CD14-positive monocyte (primary cell): Measurements from ENCODE around the gene RNF40. TPM values are rescaled to one million over a fixed set of nuclear protein-coding genes. Genes with fewer than 3 reads are reported as not detected.
A peak's percentile ranks its signal among the peaks of the same experiment; 100 is the strongest.

Experiments
- DNase-seq, 3 donors: peaks; one replicate each; pipeline ENCODE4 v3.0.0-alpha.2; 2011 to 2022
- H2AFZ ChIP-seq: 2 replicates; pipeline ENCODE4 v1.6.0; 2012; ENCODE audit warnings: mild to moderate bottlenecking, low read depth, low read length, inconsistent platforms; ENCODE audit not compliant: insufficient read depth, poor library complexity, severe bottlenecking
- H3K27ac ChIP-seq, 2 donors: 1 replicate in 1 of 2; 2 replicates in 1 of 2; pipeline ENCODE4 v1.5.1; 2012 to 2013; ENCODE audit warnings: low read length in 2 of 2, control low read depth in 1 of 2, inconsistent platforms in 1 of 2, low read depth in 1 of 2, mild to moderate bottlenecking in 1 of 2
- H3K27me3 ChIP-seq, 2 donors: one replicate each; pipeline versions ENCODE4 v1.6.0 to v1.6.1; 2011 to 2013; ENCODE audit warnings: low read length in 2 of 2; ENCODE audit not compliant: control insufficient read depth in 2 of 2, insufficient read depth in 2 of 2
- H3K36me3 ChIP-seq, 2 donors: replicated peaks in 1 of 2; 1 replicate in 1 of 2; 2 replicates in 1 of 2; pipeline versions ENCODE4 v1.5.1 to v1.6.1; 2012 to 2013; ENCODE audit warnings: low read length in 2 of 2, control low read depth in 1 of 2, inconsistent platforms in 1 of 2, mild to moderate bottlenecking in 1 of 2; ENCODE audit not compliant: insufficient read depth in 2 of 2, control insufficient read depth in 1 of 2
- H3K4me1 ChIP-seq, 2 donors: 1 replicate in 1 of 2; 2 replicates in 1 of 2; pipeline versions ENCODE4 v1.5.1 to v1.6.1; 2012 to 2013; ENCODE audit warnings: low read length in 2 of 2, control low read depth in 1 of 2, inconsistent platforms in 1 of 2, mild to moderate bottlenecking in 1 of 2, moderate library complexity in 1 of 2; ENCODE audit not compliant: insufficient read depth in 2 of 2, control insufficient read depth in 1 of 2
- H3K4me2 ChIP-seq: replicated peaks from 2 replicates; pipeline ENCODE3; 2012; ENCODE audit warnings: low read length, moderate library complexity, mild to moderate bottlenecking; ENCODE audit not compliant: poor library complexity, severe bottlenecking; ENCODE audit errors: extremely low read depth
- H3K4me3 ChIP-seq, 3 experiments: fragments of 200-600 bp in 1 of 3; sonication (generic) in 1 of 3; replicated peaks in 1 of 3; 1 replicate in 2 of 3; 2 replicates in 1 of 3; pipeline ENCODE4 v1.5.1; 2011 to 2013; ENCODE audit warnings: low read length in 3 of 3, mild to moderate bottlenecking in 3 of 3, control low read depth in 2 of 3, low read depth in 2 of 3, inconsistent platforms in 1 of 3, moderate library complexity in 1 of 3
- H3K79me2 ChIP-seq: 2 replicates; pipeline ENCODE4 v1.6.0; 2012; ENCODE audit warnings: mild to moderate bottlenecking, control low read depth, inconsistent platforms, low read length, moderate library complexity; ENCODE audit not compliant: insufficient read depth
- H3K9ac ChIP-seq: 2 replicates; pipeline ENCODE4 v1.6.0; 2017; ENCODE audit warnings: low read length, mild to moderate bottlenecking; ENCODE audit not compliant: insufficient read depth, poor library complexity, severe bottlenecking
- H3K9me3 ChIP-seq, 2 donors: replicated peaks in 1 of 2; 1 replicate in 1 of 2; 2 replicates in 1 of 2; pipeline versions ENCODE4 v1.5.1 to v1.6.1; 2012 to 2013; ENCODE audit warnings: low read length in 2 of 2, control low read depth in 1 of 2; ENCODE audit not compliant: control insufficient read depth in 1 of 2, insufficient read depth in 1 of 2
- H4K20me1 ChIP-seq: 2 replicates; pipeline ENCODE4 v1.6.0; 2012; ENCODE audit warnings: mild to moderate bottlenecking, low read length, control low read depth, moderate library complexity; ENCODE audit not compliant: insufficient read depth
- H3K27ac Mint-ChIP-seq, 7 donors: one replicate each; pipeline ENCODE4 v1.8.0; 2020; ENCODE audit warnings: mild to moderate bottlenecking in 7 of 7, mixed read lengths in 7 of 7, moderate library complexity in 6 of 7, inconsistent platforms in 2 of 7
- H3K27me3 Mint-ChIP-seq, 3 donors: one replicate each; pipeline ENCODE4 v1.8.0; 2021 to 2022; ENCODE audit warnings: low read depth in 3 of 3, mild to moderate bottlenecking in 3 of 3, mixed read lengths in 3 of 3, moderate library complexity in 3 of 3, inconsistent platforms in 1 of 3
- H3K36me3 Mint-ChIP-seq, 2 donors: one replicate each; pipeline ENCODE4 v1.8.0; 2020; ENCODE audit warnings: mixed read lengths in 2 of 2, inconsistent platforms in 1 of 2, mild to moderate bottlenecking in 1 of 2
- H3K4me1 Mint-ChIP-seq: one replicate; pipeline ENCODE4 v1.8.0; 2020; ENCODE audit warnings: mild to moderate bottlenecking, mixed read lengths
- H3K4me3 Mint-ChIP-seq, 2 donors: one replicate each; pipeline ENCODE4 v1.8.0; 2020; ENCODE audit warnings: mild to moderate bottlenecking in 2 of 2, mixed read lengths in 2 of 2, moderate library complexity in 1 of 2
- H3K9me3 Mint-ChIP-seq, 7 donors: one replicate each; pipeline ENCODE4 v1.8.0; 2020 to 2022; ENCODE audit warnings: mixed read lengths in 7 of 7, mild to moderate bottlenecking in 6 of 7, moderate library complexity in 6 of 7, inconsistent platforms in 2 of 7
- WGBS: methylation state at CpG from one replicate; pipeline ENCODE4 v1.1.5; 2013; ENCODE audit warnings: missing lambda C conversion rate; ENCODE audit not compliant: insufficient coverage; 5-methylcytosine and 5-hydroxymethylcytosine counted together
- intact Hi-C, 2 donors: fragments of 100-400 bp; cut with micrococcal nuclease; formaldehyde crosslinking; loops; one replicate each; pipeline versions ENCODE4 v1.15.0 to v1.15.1; 2023
- polyA plus RNA-seq, 3 donors: library from polyadenylated mRNA; depleted of rRNA in 1 of 3; unstranded in 2 of 3; stranded (reverse) in 1 of 3; fragments of 300-500 nt in 2 of 3; fragments of >200 nt in 1 of 3; fragmentation: Illumina TruSeq in 2 of 3; gene quantifications; 1 replicate in 2 of 3; 2 replicates in 1 of 3; pipeline ENCODE4 v1.2.3, GENCODE V29; 2012 to 2021
- TF ChIP-seq, protein P1 (sequence below): fragments of 200-600 bp; IDR thresholded peaks from one replicate; pipeline ENCODE4 v1.8.0; 2022; ENCODE audit warnings: antibody characterized with exemption, mild to moderate bottlenecking

Gene RNF40
- polyA plus RNA-seq, 3 donors: 14.8 to 53.5 (median 34.9) TPM

DNA sequence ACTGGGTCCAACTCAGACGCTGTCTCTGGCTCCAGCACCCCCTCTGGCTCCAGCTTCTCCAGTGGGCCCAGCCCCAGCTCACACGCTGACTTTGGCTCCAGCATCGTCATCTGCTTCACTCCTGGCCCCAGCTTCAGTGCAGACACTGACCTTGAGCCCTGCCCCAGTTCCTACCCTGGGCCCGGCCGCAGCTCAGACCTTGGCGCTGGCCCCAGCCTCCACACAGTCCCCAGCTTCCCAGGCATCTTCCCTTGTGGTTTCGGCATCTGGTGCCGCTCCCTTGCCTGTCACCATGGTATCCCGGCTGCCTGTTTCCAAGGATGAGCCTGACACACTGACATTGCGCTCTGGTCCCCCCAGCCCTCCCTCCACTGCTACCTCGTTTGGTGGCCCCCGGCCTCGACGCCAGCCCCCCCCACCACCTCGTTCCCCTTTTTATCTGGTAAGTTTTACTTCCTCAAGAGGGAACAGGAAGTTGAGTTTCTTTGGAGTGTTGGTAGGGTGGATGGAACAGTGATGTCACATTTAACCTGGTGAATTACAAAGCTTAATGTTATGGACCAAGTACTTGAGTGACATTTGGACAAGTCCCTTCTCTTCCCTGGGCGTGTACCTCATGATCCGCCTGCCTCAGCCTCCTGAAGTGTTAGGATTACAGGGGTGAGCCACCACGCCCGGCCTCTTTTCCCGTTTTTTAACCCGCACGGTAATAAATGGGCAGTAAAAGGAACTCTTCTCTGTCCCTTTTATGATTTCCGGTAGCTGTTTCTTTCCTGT, 37.3 kb upstream of the RNF40 start:
- Histone ChIP-seq H3K4me2 (peak overlapping the region; percentile 65), H3K9me3 (no peaks in the 10 kb centered on the region), H3K36me3 (peaks cover 61 to 78% of the 10 kb centered on the region in 2 donors), H3K27ac (peak overlapping the region; percentile 88 to 93), H4K20me1 (peaks cover 42% of the 10 kb centered on the region), H3K4me3 (peak overlapping the region in 2 of 3 experiments; percentile 0 to 62), H3K9ac (peak overlapping the region; percentile 58), H2AFZ (peak overlapping the region; percentile 66), H3K27me3 (no peaks in the 10 kb centered on the region), H3K4me1 (peaks cover 52 to 54% of the 10 kb centered on the region in 2 donors), H3K79me2 (peaks cover 65% of the 10 kb centered on the region)
- intact Hi-C loops: loop anchor here in 1 of 2 donors (5.0 kb wide), 1 partner anchor 32 kb away; no protein-coding TSS in a partner anchor
- Mint-ChIP-seq H3K27me3 (peaks cover 0 to 4% (median 3%) of the 10 kb centered on the region in 3 donors), H3K27ac (peak overlapping the region; percentile 94 to 97 (median 95)), H3K4me3 (peak overlapping the region; percentile 63 to 81), H3K36me3 (peaks cover 62 to 77% of the 10 kb centered on the region in 2 donors), H3K9me3 (peaks cover 0 to 5% (median 0%) of the 10 kb centered on the region in 7 donors), H3K4me1 (peaks cover 53% of the 10 kb centered on the region)
- 33% methylated on average over 9 of the region's 23 CpGs for WGBS
- TF ChIP-seq, protein P1, sequence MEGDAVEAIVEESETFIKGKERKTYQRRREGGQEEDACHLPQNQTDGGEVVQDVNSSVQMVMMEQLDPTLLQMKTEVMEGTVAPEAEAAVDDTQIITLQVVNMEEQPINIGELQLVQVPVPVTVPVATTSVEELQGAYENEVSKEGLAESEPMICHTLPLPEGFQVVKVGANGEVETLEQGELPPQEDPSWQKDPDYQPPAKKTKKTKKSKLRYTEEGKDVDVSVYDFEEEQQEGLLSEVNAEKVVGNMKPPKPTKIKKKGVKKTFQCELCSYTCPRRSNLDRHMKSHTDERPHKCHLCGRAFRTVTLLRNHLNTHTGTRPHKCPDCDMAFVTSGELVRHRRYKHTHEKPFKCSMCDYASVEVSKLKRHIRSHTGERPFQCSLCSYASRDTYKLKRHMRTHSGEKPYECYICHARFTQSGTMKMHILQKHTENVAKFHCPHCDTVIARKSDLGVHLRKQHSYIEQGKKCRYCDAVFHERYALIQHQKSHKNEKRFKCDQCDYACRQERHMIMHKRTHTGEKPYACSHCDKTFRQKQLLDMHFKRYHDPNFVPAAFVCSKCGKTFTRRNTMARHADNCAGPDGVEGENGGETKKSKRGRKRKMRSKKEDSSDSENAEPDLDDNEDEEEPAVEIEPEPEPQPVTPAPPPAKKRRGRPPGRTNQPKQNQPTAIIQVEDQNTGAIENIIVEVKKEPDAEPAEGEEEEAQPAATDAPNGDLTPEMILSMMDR: no peak
- DNase-seq: peak; percentile 85 to 94 (median 88)

DNA sequence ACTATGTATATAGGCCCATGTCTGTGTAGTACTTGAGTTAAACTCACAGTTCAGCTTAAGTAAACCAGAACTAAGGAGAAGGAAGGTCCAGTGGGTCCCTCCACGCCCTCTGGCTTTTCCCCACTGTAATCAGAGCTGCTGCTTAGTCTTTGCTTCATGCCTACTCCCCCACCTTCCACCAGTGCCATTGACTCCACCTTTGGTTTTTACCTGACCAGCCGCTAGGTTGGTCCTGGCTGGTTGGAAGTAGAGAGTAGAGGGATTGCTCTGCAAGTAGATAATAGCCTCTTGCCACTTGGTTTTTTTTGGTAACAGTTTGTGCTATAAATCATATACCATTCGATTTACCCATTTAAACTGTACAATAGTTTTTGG, 36.7 kb upstream of the RNF40 start:
- H3K27ac ChIP-seq: peak overlapping the region; percentile 88 to 93
- no CpG with 5 or more reads among the region's 3 CpGs for WGBS
- H3K79me2 ChIP-seq: peaks cover 62% of the 10 kb centered on the region
- Mint-ChIP-seq H3K4me3 (peak overlapping the region; percentile 48 to 81), H3K27me3 (peaks cover 0 to 4% (median 3%) of the 10 kb centered on the region in 3 donors), H3K36me3 (peaks cover 62 to 77% of the 10 kb centered on the region in 2 donors), H3K27ac (peak overlapping the region; percentile 94 to 97 (median 95)), H3K9me3 (peaks cover 0 to 5% (median 0%) of the 10 kb centered on the region in 7 donors), H3K4me1 (peaks cover 53% of the 10 kb centered on the region)
- peaks cover 37% of the 10 kb centered on the region for H4K20me1 ChIP-seq
- peaks cover 52 to 54% of the 10 kb centered on the region in 2 donors for H3K4me1 ChIP-seq
- intact Hi-C loops: no loop called here
- peak overlapping the region; percentile 65 for H3K4me2 ChIP-seq
- H3K36me3 ChIP-seq: peaks cover 60 to 78% of the 10 kb centered on the region in 2 donors
- no peaks in the 10 kb centered on the region for H3K27me3 ChIP-seq
- H2AFZ ChIP-seq: peak overlapping the region; percentile 66
- H3K9ac ChIP-seq: peak overlapping the region; percentile 58
- no peaks in the 10 kb centered on the region for H3K9me3 ChIP-seq
- TF ChIP-seq, protein P1: no peak
- peak overlapping the region in 1 of 3 experiments; percentile 62 for H3K4me3 ChIP-seq
- peak in 1 of 3 donors; percentile 6 for DNase-seq
